Skeletal muscle cell (primary cell): ENCODE results near the gene PNMA8C.
"Not testable (repeated sequence)": the region's sequence is repeated elsewhere in the genome, so short reads cannot be mapped to it uniquely, and the experiment has no call there.

ENCODE experiments used
- DNase-seq: peaks from one replicate; pipeline ENCODE4 v3.0.0-alpha.2; 2010; ENCODE audit warnings: low read depth
- H3K4me3 ChIP-seq: 2 replicates; pipeline ENCODE4 v1.5.1; 2011; ENCODE audit warnings: low read depth, mild to moderate bottlenecking, control low read depth, low read length, moderate library complexity

The PNMA8C gene

DNA sequence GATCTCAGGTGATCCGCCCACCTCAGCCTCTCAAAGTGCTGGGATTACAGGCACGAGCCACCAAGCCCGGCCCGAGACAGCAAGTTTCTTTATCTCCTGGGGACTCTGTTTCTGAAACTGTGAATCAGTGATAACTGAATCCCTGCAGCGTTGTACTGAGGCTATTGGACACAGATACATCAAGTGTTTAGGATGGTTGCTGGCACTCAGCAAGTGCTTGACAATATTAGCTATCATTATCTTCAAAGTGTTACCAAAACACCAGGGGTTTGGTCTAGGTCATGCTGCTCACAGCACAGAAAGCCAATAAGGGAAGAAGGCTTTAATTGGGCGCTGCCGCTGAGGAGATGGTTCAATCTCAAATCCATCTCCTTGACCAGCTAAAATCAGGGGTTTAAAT, 20.5 kb upstream of the PNMA8C start:
- no peak for DNase-seq
- no peak overlapping the region for H3K4me3 ChIP-seq

DNA sequence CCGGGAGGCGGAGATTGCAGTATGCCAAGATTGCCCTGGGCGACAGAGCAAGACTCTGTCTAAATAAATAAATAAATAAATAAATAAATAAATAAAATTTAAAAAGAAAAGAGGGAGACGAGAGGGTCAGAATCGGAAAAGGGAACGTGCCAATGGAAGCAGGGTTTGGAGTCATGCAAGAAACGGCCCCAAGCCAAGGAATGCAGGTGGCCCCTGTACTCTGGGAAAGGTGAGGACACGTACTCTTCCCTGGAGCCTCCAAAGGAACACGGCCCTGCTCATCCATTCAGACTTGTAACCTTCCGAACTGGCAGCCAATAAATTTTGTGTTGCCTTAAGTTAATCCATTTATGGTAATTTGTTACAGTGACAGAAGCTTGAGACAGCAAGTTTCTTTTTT, 19.9 kb upstream of the PNMA8C start:
- DNase-seq = no peak
- H3K4me3 ChIP-seq = no peak overlapping the region

DNA sequence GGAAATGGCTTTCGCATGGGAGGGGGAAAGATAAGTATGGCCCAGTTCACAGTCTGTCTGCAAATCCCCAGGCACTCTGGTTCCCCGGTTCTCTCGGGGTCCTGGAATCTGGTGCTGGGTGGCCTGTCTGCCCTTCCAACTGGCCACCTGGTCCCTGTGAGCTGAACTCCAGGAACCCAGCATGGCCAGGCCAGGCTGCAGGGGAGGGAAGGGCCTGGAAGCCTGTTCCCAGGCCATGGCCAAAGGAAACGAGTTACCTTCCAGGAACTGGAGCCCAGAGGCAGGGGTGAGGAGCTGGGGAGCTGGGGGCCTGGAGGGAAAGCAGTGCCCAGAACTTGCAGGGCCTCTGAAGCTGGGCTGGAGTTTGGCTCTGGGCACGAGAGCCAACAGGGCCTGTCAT, 19.1 kb upstream of the PNMA8C start:
- DNase-seq = no peak
- no peak overlapping the region for H3K4me3 ChIP-seq

GRCh38 chr19:46447006-46447405, 18.3 kb upstream of the PNMA8C start:
- DNase-seq = no peak

GRCh38 chr19:46446021-46446420, 17.3 kb upstream of the PNMA8C start:
- H3K4me3 ChIP-seq = no peak overlapping the region
- DNase-seq = no peak

More at GRCh38 chr19:46447006-46447405, 18.3 kb upstream of the PNMA8C start:
- no peak overlapping the region for H3K4me3 ChIP-seq

GRCh38 chr19:46442808-46443450, 14.2 kb upstream of the PNMA8C start:
- DNase-seq = no peak

GRCh38 chr19:46441866-46442265, 13.1 kb upstream of the PNMA8C start:
- no peak overlapping the region for H3K4me3 ChIP-seq
- no peak for DNase-seq

More at GRCh38 chr19:46442808-46443450, 14.2 kb upstream of the PNMA8C start:
- H3K4me3 ChIP-seq = no peak overlapping the region

DNA sequence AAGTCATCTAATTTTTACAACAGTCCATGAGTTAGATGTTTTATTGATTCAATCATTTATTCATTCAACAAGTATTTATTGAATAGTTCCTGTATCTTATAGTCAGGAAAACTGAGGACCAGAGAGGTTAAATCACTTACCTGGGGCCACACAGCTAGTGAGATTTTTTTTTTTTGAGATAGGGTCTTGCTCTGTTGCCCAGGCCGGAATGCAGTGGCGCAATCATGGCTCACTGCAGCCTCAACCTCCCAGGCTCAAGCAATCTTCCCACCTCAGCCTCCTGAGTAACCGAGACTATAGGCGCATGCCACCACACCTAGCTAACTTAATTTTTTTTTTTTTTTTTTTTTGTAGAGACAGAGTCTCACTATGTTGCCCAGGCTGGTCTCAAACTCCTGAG, 7.0 kb upstream of the PNMA8C start:
- H3K4me3 ChIP-seq, DNase-seq: not testable (repeated sequence)

GRCh38 chr19:46435009-46435408, 6.3 kb upstream of the PNMA8C start:
- no peak for DNase-seq
- H3K4me3 ChIP-seq = no peak overlapping the region

DNA sequence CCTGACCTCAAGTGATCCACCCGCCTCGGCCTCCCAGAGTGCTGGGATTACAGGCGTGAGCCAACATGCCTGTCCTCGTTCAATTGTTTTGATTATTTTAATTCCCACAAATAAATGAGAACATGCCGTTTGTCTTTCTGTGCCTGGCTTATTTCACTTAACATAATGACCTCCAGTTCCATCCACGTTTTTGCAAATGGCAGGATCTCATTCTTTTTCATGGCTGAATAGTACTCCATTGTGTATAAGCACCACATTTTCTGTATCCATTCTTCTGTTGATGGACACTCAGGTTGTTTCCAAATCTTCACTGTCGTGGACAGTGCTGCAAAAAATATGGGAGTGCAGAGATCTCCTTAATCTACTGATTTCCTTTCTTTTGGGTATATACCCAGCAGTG, 4.7 kb upstream of the PNMA8C start:
- DNase-seq, H3K4me3 ChIP-seq: not testable (repeated sequence)

DNA sequence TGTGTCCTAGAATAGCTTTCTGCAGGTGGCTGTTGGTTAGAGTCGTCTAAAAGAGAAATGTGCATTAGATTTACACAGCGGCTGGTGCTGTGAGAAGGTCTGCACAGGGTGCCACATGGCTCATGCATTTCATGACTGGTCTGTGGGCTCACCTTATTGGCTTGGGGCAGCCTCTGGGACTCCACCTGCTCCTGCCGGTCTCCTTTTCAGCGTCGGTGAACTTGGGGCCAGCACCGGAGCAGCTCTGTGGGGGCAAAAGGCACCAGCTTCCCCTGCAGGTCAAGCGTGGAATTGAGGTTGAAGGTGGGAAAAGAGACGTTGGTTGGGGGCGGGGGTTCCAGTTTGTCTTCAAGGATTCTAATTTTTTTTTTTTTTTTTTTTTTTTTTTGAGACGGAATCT, 3.1 kb upstream of the PNMA8C start:
- no peak for DNase-seq
- no peak overlapping the region for H3K4me3 ChIP-seq

GRCh38 chr19:46429999-46430398, 1.3 kb upstream of the PNMA8C start:
- DNase-seq = no peak

GRCh38 chr19:46427518-46428045, 1.2 kb downstream of the PNMA8C start:
- no peak for DNase-seq
- no peak overlapping the region for H3K4me3 ChIP-seq

More at GRCh38 chr19:46429999-46430398, 1.3 kb upstream of the PNMA8C start:
- H3K4me3 ChIP-seq = no peak overlapping the region

GRCh38 chr19:46426506-46427162, 2.1 kb downstream of the PNMA8C start:
- peak overlapping the region; percentile 62 for H3K4me3 ChIP-seq
- no peak for DNase-seq

GRCh38 chr19:46426035-46426505, 2.7 kb downstream of the PNMA8C start:
- H3K4me3 ChIP-seq = peak overlapping the region; percentile 62
- no peak for DNase-seq

GRCh38 chr19:46423188-46423587, 5.5 kb downstream of the PNMA8C start:
- DNase-seq = no peak
- no peak overlapping the region for H3K4me3 ChIP-seq

- no peak for DNase-seq
Observed at GRCh38 chr19:46422344-46422743, 6.4 kb downstream of the PNMA8C start.

GRCh38 chr19:46420056-46420455, 8.7 kb downstream of the PNMA8C start:
- no peak for DNase-seq
- no peak overlapping the region for H3K4me3 ChIP-seq

More at GRCh38 chr19:46422344-46422743, 6.4 kb downstream of the PNMA8C start:
- no peak overlapping the region for H3K4me3 ChIP-seq

DNA sequence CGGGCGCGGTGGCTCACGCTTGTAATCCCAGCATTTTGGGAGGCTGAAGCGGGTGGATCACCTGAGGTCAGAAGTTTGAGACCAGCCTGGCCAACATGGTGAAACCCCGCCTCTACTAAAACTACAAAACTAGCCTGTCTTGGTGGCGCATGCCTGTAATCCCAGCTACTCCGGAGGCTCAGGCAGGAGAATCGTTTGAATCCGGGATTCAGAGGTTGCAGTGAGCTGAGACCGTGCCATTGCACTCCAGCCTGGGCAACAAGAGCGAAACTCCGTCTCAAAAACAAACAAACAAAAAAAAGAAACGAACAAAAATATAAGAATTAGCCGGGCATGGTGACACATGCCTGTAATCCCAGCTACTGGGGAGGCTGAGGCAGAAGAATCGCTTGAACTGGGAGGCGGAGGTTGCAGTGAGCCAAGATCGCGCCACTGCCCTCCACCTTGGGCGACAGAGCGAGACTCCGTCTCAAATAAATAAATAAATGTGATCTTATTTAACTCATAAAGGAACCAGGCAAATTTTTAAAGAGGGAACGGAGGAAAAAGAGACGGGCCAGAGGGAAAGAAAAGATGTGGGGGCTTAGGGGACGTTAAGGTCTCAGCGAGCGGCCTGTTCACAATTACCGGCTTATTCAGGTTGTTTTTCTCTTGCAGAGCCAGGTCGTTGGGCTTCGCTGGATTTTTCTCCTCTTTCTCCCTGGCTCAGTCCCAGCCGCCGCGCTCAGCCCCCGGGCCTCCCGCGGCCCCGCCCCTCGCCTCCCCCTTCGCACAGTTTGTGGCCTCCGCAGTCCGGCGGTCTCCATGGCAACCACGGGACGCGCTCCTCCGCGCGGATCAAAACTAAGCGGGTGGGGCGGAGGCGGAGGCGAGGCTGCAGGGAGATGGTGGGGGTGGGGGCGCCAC, 12.7 kb downstream of the PNMA8C start:
- DNase-seq = peak; percentile 67
- H3K4me3 ChIP-seq = peak overlapping the region; percentile 36

DNA sequence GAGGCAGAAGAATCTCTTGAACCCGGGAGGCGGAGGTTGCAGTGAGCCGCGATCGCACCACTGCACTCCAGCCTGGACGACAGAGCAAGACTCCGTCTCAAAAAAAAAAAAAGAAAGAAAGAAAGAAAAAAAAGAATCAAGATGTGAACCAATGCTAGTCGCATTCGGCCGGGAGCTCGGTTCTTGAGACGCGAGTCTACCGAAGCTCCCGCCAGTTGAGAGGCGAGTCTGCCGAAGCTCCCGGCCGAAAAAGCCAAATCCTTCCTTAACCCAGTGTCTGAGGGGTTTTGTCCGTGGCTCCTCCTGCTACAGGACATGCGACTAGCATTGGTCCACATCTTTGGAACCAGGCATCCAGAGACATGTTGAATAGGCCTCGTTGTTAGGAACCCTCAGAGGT, 13.8 kb downstream of the PNMA8C start:
- H3K4me3 ChIP-seq, DNase-seq: not testable (repeated sequence)
